GM19463 (cell line): ENCODE results near the gene TSSK2.

ENCODE experiments used
- ATAC-seq: cut with Tn5 transposase; IDR thresholded peaks from one replicate; pipeline ENCODE4 v1.9.1; 2021; ENCODE audit warnings: mild to moderate bottlenecking, moderate library complexity; ENCODE audit not compliant: unreplicated experiment

TSSK2 gene

DNA sequence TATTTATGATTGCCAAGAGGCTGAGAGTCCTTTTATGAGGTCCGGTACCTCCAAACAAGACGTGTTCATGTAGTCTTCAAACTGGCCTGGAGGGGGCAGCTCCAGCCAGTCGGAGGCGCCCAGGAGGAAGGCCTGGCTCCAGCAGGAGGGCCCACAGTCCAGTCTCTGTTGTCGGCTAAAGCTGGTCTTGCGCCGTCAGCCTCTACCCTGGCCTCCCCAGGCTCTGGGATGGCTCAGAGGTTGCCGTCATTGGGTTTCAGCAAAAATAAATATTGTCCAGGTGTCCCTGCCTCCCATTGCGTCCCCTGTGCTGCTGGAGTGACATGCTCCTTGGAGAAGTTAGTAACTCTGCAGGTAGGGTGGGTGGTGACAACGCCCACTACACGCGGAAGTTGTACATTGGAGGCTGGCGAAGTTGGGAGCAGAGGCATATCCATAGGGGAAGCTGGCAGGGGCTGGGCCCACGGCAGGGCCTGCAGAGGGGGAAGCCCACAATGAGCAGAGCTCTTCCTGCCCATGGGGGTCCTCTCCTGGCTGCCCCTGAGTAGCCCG, 48.5 kb downstream of the TSSK2 start:
- ATAC-seq, result peak; percentile 39

DNA sequence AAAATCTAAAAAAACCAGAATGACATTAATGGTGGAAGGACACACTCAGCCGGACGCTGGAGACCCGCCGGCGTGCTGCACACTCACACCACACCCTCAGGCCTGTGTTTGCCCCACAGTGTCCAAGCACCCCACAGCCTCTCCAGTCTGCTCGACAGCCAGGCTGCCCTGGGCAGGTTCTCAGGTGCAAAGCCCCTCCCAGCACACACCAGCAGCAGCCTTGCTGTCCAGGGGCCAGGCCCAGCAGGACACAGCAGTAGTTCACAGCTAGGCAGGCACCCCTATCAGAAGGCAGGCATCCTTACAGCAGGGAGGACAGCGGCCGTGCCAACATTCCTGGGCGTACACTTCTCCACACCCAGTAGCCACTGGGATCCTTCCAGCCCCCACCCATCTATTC, 49.1 kb downstream of the TSSK2 start:
- ATAC-seq, result no peak

DNA sequence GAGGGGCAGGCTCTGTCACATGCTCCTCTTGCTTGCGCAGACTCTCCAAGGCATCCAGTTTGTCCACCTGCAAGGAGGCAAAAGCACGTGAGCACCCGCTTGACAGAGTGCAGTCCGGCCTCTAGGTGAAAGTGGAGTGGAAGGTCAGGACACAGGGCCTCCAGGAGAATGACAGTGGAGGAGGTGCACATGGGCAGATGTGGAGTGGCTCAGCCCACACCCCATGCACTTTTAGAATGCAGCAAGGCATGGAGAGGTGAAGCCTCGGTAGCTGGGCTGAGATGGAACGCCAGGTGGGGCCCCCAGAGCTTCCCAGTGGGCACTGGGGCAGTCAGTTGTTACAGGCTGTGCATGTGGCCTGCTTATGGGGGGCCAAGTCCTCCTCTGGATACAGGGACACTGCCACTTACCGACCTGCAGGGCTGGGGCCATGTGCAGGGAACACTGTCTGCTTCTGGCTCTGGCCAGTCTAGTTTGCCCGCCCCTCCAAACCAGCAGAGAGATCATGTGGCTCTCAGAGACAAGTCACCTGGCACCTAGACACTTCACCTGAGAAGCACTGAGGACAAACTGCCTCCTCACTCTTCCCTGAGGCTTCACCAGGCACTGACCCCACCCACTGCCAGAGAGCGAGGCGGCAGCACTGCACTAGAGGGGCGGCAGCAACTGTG, 49.8 kb downstream of the TSSK2 start:
- ATAC-seq, result no peak

DNA sequence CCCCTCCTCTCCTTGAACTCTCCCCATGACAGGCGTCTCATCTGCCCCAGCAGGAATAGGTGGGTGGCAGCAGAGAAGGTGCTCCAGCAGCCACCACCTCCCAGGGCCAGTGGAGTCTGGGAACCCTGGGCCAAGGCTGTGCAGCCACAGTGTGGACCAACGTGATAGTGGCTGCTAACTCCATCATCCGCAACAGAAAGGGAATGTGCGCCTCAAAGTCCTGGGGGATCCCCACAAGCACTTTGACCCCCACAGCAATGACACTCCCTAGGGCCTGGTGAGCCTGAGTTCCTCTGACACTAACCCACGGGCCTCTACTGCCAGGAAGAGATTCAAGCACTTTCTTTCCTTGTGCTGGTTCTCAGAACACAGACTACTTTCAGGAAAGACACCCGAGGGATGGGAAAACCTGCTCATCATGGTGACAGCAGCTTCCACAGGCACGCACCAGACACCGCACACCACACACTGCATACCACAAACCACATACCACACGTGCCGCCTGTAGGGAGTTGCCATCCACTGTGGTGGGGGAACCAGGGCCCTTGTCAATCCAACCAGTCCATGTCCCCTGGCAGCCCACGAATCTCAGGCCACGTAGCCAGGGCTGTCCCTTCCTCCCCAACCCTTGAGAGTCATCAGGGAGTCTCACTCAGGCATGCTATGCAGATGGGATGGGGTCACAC, 50.8 kb downstream of the TSSK2 start:
- ATAC-seq, result no peak
